HG02588 (cell line): Measurements from ENCODE around the gene MYO1A.
"Not testable (repeated sequence)": the region's sequence is repeated elsewhere in the genome, so short reads cannot be mapped to it uniquely, and the experiment has no call there.

Experiments
- ATAC-seq: cut with Tn5 transposase; IDR thresholded peaks from one replicate; pipeline ENCODE4 v1.9.1; 2021; ENCODE audit warnings: mild to moderate bottlenecking, moderate library complexity; ENCODE audit not compliant: unreplicated experiment

Gene MYO1A

GRCh38 chr12:57048423-57049118 lies 1.4 kb downstream of the MYO1A start:
- ATAC-seq = no peak

GRCh38 chr12:57047981-57048380 lies 1.9 kb downstream of the MYO1A start:
- ATAC-seq = no peak

GRCh38 chr12:57046947-57047890 lies 2.7 kb downstream of the MYO1A start:
- no peak for ATAC-seq

- ATAC-seq = no peak
These were observed 3.7 kb downstream of the MYO1A start for GRCh38 chr12:57046086-57046791.

- ATAC-seq = no peak
These were observed 5.0 kb downstream of the MYO1A start for GRCh38 chr12:57044889-57045288.

- ATAC-seq = no peak
These were observed 5.5 kb downstream of the MYO1A start for GRCh38 chr12:57044468-57044867.

- no peak for ATAC-seq
These were observed 7.2 kb downstream of the MYO1A start for GRCh38 chr12:57042695-57043094.

- ATAC-seq = no peak
These were observed 9.2 kb downstream of the MYO1A start for GRCh38 chr12:57040750-57041149.

GRCh38 chr12:57040211-57040610 lies 9.7 kb downstream of the MYO1A start:
- no peak for ATAC-seq

GRCh38 chr12:57039016-57039798 lies 10.7 kb downstream of the MYO1A start:
- no peak for ATAC-seq

GRCh38 chr12:57037264-57037663 lies 12.7 kb downstream of the MYO1A start:
- no peak for ATAC-seq

- no peak for ATAC-seq
These were observed 16.5 kb downstream of the MYO1A start for GRCh38 chr12:57033431-57033830.

GRCh38 chr12:57031789-57032188 lies 18.1 kb downstream of the MYO1A start:
- ATAC-seq = no peak

- ATAC-seq = no peak
These were observed 18.7 kb downstream of the MYO1A start for GRCh38 chr12:57031138-57031725.

GRCh38 chr12:57029457-57029856 lies 20.5 kb downstream of the MYO1A start:
- no peak for ATAC-seq

GRCh38 chr12:57027805-57028153 lies 22.1 kb downstream of the MYO1A start:
- ATAC-seq = no peak

- no peak for ATAC-seq
These were observed 22.7 kb downstream of the MYO1A start for GRCh38 chr12:57027011-57027804.

GRCh38 chr12:57025196-57025595 lies 24.7 kb downstream of the MYO1A start:
- ATAC-seq = no peak

GRCh38 chr12:57022324-57022723 lies 27.6 kb downstream of the MYO1A start:
- ATAC-seq = not testable (repeated sequence)
